ENCODE results near the gene MUS81. TPM values are rescaled to one million over a fixed set of nuclear protein-coding genes. Genes with fewer than 3 reads are reported as not detected.
"Not testable (repeated sequence)": the region's sequence is repeated elsewhere in the genome, so short reads cannot be mapped to it uniquely, and the experiment has no call there.

The MUS81 gene
- total RNA-seq, 2 donors from 2014 or later = 55.7 to 63.4 TPM

DNA sequence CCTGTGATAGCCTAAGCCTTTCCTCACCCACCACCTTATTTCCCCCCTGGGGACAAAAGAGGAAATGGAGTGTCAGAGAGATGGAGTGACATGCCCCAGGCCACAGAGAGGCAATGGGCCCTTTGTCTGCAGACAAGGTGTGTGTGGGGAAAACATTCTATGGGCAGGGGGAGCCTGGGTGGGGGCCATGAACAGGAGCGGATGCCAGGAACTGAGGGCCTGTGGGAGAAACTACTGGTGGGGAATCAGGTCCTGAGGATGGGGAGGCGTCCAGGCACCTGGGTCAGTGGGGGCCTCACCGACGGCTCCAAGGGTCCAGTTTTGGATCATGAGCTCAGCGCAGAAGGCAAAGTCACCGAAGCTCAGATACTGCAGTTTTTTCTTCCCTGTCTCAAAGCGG lies 25.0 kb downstream of the MUS81 start:
- intact Hi-C loops (cut with DNase I, micrococcal nuclease) = loop anchor here (5.0 to 10.0 kb wide), 2 partner anchors 77 to 100 kb away; partner anchors contain the start of gene SART1 (in 1 of the 2)
- DNase-seq (no peak), ATAC-seq (no peak)

DNA sequence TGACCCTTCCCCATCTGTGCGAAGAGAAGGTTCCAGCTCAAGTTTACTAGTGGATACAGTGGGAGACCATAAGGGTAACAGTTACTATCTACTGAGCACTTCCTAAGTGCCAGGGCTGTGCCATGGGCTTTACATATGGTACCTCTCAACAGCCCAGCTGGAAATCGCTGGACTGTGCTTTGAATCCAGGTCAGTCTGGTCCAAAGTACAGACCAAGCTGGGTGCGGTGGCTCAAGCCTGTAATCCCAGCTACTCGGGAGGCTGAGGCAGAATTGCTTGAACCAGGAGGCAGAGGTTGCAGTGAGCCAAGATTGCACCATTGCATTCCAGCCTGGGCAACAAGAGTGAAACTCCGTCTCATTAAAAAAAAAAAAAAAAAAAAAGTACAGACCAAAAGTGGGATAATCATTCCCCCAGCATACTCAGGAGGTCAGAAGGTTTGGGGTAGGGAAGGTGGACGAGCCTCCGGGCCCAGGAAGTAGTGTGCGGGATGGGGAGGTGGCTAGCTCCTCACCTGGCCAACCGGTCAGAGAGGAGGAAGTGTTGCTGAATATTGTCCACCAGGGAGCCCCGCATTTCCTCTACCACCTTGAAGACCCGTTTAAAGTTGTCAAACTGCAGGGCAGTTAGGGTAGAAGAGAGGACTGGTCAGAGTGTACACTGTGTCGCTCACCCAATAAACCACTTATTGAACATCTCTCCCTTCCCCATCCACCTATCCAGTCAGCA lies 25.7 kb downstream of the MUS81 start:
- ATAC-seq = no peak
- intact Hi-C loops (cut with DNase I, micrococcal nuclease) = loop anchor here (5.0 to 10.0 kb wide), 2 partner anchors 76 to 99 kb away; partner anchors contain the start of gene SART1 (in 1 of the 2)
- no peak for DNase-seq

DNA sequence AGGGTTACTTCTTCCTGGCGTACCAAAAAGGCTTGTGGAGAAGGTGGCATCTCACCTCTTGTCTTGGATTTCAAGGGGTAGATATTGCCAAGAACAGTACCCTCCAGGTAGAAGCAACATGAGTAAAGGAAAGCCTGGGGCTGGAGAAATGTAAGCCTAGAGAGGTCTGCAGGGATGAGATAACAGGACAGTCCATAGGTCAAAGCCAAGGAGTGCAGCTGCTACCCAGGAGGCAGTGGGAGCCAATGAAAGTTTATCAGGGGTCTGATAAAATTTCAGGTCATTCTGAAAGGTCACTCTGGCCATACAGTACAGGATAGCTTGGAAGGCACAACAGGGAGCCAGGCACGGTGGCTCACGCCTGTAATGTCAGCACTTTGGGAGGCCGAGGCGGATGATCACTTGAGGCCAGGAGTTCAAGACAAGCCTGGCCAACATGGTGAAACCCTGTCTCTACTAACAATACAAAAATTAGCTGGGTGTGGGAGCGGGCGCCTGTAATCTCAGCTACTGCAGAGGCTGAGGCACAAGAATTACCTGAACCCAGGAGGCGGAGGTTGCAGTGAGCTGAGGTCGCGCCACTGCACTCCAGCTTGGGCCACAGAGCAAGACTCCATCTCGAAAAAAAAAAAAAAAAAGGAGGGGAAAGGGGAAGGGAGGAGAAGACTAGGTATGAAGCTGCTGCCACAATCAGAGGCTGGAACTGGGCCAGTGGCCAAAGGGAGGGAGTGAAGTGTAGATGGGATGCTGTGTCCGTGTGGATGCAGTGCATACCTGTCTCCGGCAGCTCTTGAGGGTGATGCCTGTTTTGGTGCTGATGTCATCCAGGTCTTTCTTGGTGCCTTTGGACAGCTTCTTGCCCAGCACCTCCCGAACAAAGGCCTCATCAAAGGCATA lies 26.8 kb downstream of the MUS81 start:
- ATAC-seq = no peak
- intact Hi-C loops (cut with DNase I, micrococcal nuclease) = loop anchor here (5.0 to 10.0 kb wide), 2 partner anchors 75 to 98 kb away; partner anchors contain the start of gene SART1 (in 1 of the 2)
- no peak for DNase-seq

DNA sequence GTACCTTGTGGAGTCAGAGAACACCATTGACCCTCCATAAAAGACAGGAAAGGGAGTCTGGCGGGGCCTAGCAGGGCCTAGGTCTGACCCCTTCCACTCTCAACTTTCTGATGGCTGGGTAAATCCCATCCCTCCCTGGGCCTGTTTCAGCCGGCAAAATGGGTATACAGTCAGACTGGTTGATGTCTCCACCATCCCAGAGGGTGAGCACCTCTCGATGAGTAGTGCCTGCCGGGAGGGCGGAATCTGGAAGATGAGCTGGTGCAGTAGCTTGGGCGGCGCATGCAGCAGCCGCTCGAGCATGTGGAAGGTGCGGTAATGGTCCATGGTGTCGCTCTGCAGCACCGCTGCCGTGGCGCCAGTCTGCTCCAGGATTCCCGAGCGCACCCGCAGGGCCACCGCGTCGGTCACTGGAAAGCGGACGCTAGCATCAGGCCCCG lies 27.5 kb downstream of the MUS81 start:
- ATAC-seq (peak; percentile 11), DNase-seq (no peak)
- intact Hi-C loops (cut with DNase I, micrococcal nuclease) = loop anchor here (5.0 to 10.0 kb wide), 2 partner anchors 75 to 97 kb away; partner anchors contain the start of gene SART1 (in 1 of the 2)

DNA sequence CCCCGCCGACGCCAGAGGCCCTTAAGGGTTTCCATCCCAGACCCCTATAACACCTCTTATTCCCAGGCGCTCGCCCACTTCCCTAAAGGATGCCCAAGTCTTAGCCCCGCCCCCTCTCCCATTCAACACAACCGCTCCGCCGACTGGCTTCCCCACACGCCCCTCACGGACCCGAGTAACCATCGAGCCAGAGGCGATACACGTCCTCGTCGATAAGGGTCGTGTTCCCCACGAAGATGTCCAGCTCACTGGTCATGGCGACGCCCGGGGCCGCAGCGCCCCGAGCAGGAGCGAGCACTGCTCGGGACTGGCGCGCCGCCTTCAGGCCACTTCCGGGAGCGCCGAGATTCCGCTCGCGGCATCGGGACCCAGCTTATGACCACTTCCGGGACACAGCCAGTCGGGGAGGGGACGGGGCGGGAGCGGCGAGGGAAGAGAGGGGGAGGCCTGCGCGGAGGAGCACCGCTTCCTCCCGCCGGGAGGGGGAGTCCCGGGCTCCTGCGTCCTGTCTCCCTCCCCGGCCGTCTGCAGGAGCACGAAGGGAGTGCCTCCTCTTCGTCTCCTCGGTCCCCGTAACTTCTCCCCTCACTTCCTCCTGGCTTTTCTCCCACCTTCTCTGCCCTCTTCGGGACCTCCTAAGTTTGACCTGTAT lies 28.1 kb downstream of the MUS81 start, which contains the start of gene FIBP:
FIBP (minus strand) TSS at position 309 of the 652 bp plus-strand sequence; CDS start at position 256, 53 bp downstream.
- intact Hi-C loops (cut with DNase I, micrococcal nuclease) = loop anchor here (5.0 to 10.0 kb wide), 2 partner anchors 74 to 97 kb away; partner anchors contain the start of gene SART1 (in 1 of the 2)
- DNase-seq (peak; percentile 97 to 98), ATAC-seq (peak; percentile 80)

DNA sequence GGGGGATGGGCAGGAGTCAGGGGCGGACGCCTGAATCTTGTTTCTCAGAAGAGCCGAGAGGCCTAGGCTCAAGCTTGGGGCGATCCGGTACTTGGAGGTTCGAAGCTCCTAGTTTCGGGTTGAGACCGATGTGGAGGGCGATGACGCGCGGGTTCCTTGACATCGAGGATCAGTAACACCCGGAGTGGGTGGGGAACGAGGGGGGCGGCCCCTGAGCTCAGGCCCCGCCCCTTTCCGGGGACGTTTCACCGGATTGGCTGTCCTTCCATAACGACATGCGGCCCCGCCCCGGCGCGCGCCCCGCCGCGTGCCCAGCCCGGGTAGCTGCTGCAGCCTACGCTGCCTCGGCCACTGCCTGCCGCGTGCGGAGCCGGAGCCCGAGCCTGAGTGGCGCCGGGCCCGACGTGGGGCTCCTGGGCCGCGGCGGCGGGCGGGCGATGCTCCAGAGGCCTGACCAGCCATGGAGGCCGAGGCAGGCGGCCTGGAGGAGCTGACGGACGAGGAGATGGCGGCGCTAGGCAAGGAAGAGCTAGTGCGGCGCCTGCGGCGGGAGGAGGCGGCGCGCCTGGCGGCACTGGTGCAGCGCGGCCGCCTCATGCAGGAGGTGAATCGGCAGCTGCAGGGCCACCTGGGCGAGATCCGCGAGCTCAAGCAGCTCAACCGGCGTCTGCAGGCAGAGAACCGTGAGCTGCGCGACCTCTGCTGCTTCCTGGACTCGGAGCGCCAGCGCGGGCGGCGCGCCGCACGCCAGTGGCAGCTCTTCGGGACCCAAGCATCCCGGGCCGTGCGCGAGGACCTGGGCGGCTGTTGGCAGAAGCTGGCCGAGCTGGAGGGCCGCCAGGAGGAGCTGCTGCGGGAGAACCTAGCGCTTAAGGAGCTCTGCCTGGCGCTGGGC lies 30.3 kb downstream of the MUS81 start, which contains the start of gene CCDC85B:
CCDC85B (plus strand) TSS at position 350 of the 895 bp plus-strand sequence; CDS start at position 461, 111 bp downstream.
- ATAC-seq = peak; percentile 78
- intact Hi-C loops (cut with DNase I, micrococcal nuclease) = no loop called here
- peak; percentile 98 to 99 for DNase-seq

DNA sequence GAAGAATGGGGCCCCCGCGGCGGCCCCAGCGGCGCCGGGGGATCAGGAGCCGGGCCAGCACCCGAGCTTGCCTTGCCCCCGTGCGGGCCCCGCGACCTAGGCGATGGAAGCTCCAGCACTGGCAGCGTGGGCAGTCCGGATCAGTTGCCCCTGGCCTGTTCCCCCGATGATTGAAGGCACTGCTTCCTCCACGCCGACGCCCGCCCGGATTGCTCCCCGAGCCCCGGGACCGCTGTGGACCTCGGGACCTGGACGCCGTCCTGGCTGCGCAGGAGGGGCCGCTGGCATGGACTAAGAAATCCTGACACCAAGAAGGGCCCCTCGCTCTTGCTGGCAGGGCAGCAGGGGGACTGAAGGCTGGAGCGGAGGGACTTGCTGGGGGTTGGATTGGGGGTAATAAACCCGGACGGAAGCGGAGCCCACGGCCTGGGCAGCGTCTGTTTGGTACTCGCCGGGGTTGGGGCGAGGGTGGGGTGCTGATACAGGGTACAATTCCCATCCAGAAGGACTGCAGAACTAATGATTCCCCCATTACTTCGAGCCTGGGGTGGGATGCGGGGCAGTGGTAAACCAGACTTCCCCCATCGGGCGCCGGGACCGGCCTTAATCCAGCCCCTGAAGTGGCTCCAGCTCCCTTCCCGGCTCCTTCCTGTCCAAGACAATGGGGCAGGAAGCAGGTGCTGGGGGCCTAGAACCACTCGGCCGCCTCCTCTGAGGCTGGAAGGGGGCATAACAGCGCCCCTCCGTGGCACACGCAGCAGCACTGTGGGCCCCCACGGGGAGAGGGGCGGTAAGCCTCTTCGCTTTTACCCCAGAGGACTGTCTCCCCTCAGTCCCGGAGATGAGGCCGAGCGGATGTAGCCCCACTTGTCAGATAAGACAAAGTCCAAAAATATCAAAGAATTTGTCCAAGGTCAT lies 31.2 kb downstream of the MUS81 start:
- intact Hi-C loops (cut with DNase I, micrococcal nuclease) = no loop called here
- DNase-seq = peak in 1 of 2 donors; percentile 38
- ATAC-seq = no peak

DNA sequence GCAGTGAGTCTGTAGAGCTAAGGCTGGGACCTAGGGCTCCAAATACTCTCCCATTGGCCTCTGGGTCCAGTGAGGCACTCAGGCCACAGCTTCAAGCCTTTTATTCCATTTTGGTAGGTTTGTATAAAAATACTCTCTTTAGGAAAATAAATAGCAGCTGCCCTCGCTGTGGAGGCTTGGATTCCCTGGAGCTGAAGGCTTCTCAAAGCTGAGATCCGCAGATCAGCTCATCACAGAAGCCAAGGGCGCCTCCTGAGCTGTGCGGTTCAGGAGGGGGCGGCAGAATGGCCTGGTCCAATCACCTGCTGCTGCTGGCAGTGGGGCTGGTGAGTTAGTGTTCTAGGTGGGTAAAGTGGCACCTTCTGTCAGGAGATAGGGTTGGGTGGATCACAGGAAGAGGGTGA lies 31.9 kb downstream of the MUS81 start:
- not testable (repeated sequence) for DNase-seq

DNA sequence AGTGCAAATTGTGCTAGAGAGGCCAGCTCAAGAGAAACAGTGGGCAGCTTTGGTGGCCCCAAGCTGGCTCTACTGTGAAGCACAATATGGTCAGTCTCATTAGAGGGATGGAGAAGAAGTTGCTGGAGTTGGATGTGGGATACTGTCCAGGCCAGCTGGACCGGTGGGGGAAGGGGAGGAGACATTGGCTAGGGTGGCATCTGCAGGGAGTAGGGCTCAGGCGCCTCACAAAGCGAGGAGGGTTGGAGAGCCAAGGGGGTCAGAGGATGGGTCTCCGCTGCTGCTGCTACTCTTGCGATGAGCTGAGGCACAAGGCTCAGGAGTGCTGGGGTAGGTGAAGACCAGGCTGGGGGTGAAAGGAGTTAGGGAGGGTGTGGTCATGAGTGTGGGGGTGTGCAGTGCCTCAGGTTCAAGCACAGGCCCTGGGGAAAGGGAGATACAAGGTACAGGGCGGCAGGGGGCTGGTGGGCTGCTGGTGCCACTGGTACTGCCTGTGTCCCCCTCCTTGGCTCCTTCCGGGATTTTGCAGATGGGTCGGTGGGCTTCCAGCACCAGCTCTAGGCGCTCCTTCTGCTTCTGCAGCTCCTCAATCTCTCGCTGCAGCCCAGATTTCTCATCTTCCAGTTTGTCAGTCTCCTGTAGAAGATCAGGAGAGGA lies 32.6 kb downstream of the MUS81 start:
- intact Hi-C loops (cut with DNase I, micrococcal nuclease) = no loop called here

More for the DNA sequence above, 31.9 kb downstream of the MUS81 start:
- ATAC-seq; intact Hi-C loops (cut with DNase I, micrococcal nuclease): not testable (repeated sequence)

DNA sequence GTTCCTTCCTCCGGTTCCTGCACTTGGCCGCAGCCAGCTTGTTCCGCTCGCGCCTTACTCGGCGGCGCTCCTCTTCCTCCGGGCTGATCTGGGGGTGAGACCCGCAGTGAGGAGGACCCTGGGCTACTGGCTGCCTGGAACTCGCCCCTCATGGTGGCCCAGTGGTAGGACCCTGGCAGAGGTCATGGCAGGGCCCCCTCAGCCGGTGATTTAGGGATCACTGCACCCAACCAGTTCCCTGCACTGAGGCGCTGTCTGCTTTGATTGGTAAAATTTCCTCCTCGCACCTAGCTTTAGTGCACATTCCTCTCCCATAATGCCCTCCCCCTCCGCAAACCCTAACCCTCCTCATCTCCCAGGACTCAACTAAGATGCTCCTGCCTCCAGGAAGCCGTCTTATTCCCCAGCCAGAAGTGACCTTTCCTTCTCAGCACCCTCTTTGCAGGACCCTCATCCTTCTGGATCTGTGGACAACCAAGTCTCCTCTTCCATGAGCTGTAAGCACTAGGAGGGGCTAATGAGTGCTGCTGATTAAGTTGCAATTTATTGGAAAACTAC lies 33.9 kb downstream of the MUS81 start:
- peak in 1 of 2 donors; percentile 56 for DNase-seq

More for the DNA sequence above, 32.6 kb downstream of the MUS81 start:
- ATAC-seq (no peak), DNase-seq (no peak)

DNA sequence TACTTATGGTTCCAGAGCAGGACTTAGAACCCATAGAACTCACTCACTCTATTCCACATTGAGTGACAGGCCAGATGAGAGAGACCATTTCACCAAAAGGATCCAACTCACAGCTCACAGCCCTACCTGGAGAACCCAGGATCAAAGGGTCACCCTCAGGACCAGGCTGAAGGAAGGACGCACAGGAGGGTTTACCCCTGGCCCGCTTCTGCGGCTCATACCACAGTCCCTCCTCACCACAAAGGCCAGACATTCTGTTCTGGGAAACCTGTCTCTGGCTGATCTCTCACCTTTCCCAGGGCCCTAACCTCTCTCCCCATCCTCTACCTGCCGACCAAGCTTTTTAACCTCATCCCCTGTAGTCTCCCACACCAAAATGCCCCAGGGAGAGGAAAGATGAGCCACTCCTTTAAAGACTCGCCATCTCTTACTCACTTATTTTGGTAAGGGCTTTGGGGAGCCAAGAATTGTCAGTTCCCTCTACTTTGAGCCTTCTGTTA lies 35.3 kb downstream of the MUS81 start:
- intact Hi-C loops (cut with DNase I, micrococcal nuclease) = no loop called here
- ATAC-seq = no peak
- DNase-seq = no peak

More for the DNA sequence above, 33.9 kb downstream of the MUS81 start:
- no peak for ATAC-seq
- intact Hi-C loops (cut with DNase I, micrococcal nuclease) = no loop called here

DNA sequence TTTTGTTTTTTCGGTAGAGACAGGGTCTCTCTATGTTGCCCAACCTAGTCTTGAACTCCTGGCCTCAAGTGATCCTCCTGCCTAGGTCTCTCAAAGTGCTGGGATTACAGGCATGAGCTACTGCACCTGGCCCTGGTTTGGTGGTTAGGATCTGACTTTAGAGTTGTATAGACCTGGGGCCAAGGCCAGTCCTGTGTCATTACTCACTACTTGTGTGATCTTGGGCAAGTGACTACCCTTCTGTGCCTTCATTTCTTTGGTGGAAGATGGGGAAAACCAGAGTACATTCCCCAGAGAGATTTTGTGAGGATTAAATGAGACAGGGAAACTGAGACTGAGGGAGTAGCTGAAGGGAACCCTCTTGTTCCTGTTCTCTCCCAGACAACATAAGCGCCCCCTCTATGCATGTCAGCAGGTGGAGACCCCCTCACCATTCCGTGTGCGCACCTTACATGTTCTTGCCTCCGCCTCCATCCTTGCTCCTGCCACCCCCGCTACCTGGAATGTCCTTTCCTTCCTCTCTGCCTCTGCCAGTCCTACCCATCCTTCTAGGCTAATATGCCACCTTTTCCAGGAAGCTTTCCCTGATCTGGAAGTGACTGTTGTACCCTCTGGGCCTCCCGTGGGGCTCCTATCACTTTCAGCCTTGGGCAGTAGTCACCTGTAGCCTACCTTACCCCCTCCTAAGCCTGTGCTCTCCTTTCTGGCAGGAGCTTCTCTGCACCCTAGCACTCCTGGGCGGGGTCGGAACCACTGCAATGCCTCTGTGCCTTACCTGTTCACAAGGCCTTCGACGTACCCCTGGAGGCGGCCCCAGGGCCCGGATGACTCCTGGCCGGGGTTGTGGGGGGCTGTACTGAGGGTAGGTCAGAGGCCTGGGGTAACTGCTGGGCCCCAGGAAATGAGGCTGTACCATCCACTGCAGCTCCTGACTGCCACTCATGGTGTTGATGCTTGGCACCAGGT lies 36.1 kb downstream of the MUS81 start:
- ATAC-seq (no peak), DNase-seq (no peak)
- intact Hi-C loops (cut with DNase I, micrococcal nuclease) = no loop called here

DNA sequence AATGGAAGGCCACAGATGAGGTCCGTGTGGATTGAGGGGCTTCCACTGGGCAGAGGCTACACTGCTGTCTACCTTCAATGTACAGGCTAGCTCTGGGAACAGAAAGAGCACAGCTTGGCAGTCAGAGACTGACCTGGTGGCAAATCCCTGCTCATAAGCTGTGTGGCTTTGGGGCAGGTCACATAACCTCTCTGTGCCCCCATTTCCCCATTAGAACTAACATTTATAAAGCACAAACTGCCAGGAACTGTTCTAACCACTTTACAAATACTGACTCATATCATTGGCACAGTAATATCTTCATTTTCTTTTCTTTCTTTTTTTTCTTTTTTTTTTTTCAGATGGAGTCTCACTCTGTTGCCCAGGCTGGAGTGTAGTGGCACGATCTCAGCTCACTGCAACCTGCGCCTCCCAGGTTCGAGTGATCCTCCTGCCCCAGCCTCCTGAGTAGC lies 36.8 kb downstream of the MUS81 start:
- no peak for DNase-seq
- ATAC-seq = no peak
- intact Hi-C loops (cut with DNase I, micrococcal nuclease) = no loop called here

DNA sequence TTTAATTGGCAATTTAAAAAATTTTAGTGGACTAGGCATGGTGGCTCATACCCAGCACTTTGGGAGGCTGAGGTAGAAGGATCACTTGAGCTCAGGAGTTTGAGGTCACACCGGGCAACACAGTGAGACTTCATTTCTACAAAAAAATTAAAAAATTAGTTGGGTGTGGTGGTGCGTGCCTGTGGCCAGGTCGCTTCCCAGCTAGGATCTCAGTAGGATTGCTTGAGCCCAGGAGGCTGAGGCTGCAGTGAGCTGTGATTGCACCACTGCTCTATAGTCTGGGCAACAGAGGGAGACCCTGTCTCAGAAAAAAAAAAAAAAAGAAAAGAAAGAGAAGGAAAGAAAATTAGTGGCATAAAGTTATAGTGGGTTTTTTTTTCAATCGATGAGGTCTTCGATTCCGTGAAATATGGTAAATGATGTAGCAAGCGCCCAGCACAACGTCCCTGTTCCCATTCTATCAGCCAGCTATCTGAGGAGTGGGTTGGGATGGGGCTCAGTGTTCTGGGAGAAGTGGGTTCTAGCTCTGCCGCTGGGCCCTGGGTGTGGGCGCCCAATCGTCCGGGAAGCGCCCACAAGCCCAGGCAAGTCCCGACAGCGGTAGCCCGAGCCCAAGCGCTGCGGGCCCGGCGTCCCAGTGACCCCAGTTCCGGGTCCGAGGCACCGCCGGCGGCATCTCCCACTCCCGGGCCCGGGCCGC lies 38.6 kb downstream of the MUS81 start:
- DNase-seq = no peak
- no peak for ATAC-seq
- intact Hi-C loops (cut with DNase I, micrococcal nuclease) = no loop called here
